A549 (cell line): ENCODE results near the gene MBP. TPM values are rescaled to one million over a fixed set of nuclear protein-coding genes. Genes with fewer than 3 reads are reported as not detected.

Source experiments
- ATAC-seq, 2 experiments: fragments of 200-7000 bp in 1 of 2; fragments of >200 bp in 1 of 2; cut with Nextera tagmentation in 1 of 2; cut with Tn5 transposase in 1 of 2; 3 replicates each; pipeline versions ENCODE4 v1.8.0 to v1.9.1; 2018 to 2020; ENCODE audit warnings: mild to moderate bottlenecking in 1 of 2, moderate library complexity in 1 of 2
- CTCF ChIA-PET: fragments of 300-600 bp; sonication (Branson Sonifier 250); formaldehyde crosslinking; extraction: SDS; loops from one replicate; lab custom pipeline; 2021; ENCODE audit warnings: antibody characterized with exemption, inconsistent platforms; lab: Yijun Ruan, JAX
- POLR2A ChIA-PET: fragments of 350-600 bp; formaldehyde crosslinking; extraction: SDS; loops from one replicate; lab custom pipeline; 2021; ENCODE audit warnings: antibody characterized with exemption, inconsistent platforms; lab: Yijun Ruan, JAX
- DNase-seq, 2 experiments: peaks; one replicate each; pipeline versions ENCODE4 v3.0.0 to v3.0.0-alpha.2; 2011 to 2016; ENCODE audit warnings: low read depth in 1 of 2, low spot score in 1 of 2
- FAIRE-seq: peaks from 2 replicates; lab custom pipeline; 2011; peaks lifted over from hg19 to GRCh38; lab: Jason Lieb, UNC
- H3K27ac ChIP-seq, 2 experiments: fragments of >200 bp; sonication (Bioruptor Twin); formaldehyde crosslinking; 3 replicates each; pipeline ENCODE4 v1.5.1; 2016 to 2017
- H3K4me1 ChIP-seq: fragments of >200 bp; sonication (Bioruptor Twin); formaldehyde crosslinking; 3 replicates; pipeline ENCODE4 v1.6.1; 2016
- H3K4me2 ChIP-seq: fragments of >200 bp; sonication (Bioruptor Twin); formaldehyde crosslinking; 3 replicates; pipeline ENCODE4 v1.6.1; 2016
- H3K4me3 ChIP-seq: fragments of >200 bp; sonication (Bioruptor Twin); formaldehyde crosslinking; 3 replicates; pipeline ENCODE4 v1.5.1; 2016
- H3K9me3 ChIP-seq: fragments of >200 bp; sonication (Bioruptor Twin); formaldehyde crosslinking; 3 replicates; pipeline ENCODE4 v1.6.1; 2016
- BHLHE40 ChIP-seq: IDR thresholded peaks from 2 replicates; pipeline ENCODE4 v1.6.1; 2012; ENCODE audit warnings: low read depth, low read length, inconsistent platforms
- CEBPB ChIP-seq, 2 experiments: fragments of >200 bp in 1 of 2; sonication (Bioruptor Twin) in 1 of 2; formaldehyde crosslinking in 1 of 2; IDR thresholded peaks; 2 replicates each; pipeline ENCODE4 v1.6.1; 2012 to 2016
- EHF ChIP-seq: fragments of 250-450 bp; sonication (Bioruptor Pico); IDR thresholded peaks from 2 replicates; pipeline ENCODE4 v1.5.0; 2020; ENCODE audit warnings: mild to moderate bottlenecking
- EHMT2 ChIP-seq: fragments of 200-600 bp; sonication (generic); IDR thresholded peaks from 2 replicates; pipeline ENCODE4 v1.6.1; 2016; ENCODE audit warnings: antibody characterized with exemption, low read depth, mild to moderate bottlenecking, moderate library complexity
- EP300 ChIP-seq, 2 experiments: fragments of >200 bp; sonication (Bioruptor Twin); formaldehyde crosslinking; IDR thresholded peaks; 2 replicates in 1 of 2; 3 replicates in 1 of 2; pipeline ENCODE4 v1.6.1; 2016 to 2017
- FOSL2 ChIP-seq, 2 experiments: fragments of 450-650 bp in 1 of 2; fragments of >200 bp in 1 of 2; sonication (Bioruptor Twin) in 1 of 2; formaldehyde crosslinking; IDR thresholded peaks; 2 replicates each; pipeline versions ENCODE4 v1.5.0 to v1.6.1; 2016 to 2020; ENCODE audit warnings: mild to moderate bottlenecking in 1 of 2, moderate library complexity in 1 of 2
- FOXS1 ChIP-seq: fragments of 250-450 bp; sonication (Bioruptor Pico); IDR thresholded peaks from 2 replicates; pipeline ENCODE4 v1.5.0; 2020; ENCODE audit warnings: mild to moderate bottlenecking, moderate library complexity
- GATA3 ChIP-seq: IDR thresholded peaks from 2 replicates; pipeline ENCODE4 v1.6.1; 2012; ENCODE audit warnings: borderline replicate concordance
- HDAC2 ChIP-seq: fragments of 200-600 bp; sonication (generic); IDR thresholded peaks from 2 replicates; pipeline ENCODE4 v1.6.1; 2016
- HOXA7 ChIP-seq: fragments of 250-450 bp; sonication (Bioruptor Pico); IDR thresholded peaks from 2 replicates; pipeline ENCODE4 v1.5.0; 2020; ENCODE audit warnings: mild to moderate bottlenecking, moderate library complexity
- HOXB5 ChIP-seq: fragments of 250-450 bp; sonication (Bioruptor Pico); IDR thresholded peaks from 2 replicates; pipeline ENCODE4 v1.5.0; 2020; ENCODE audit warnings: mild to moderate bottlenecking, moderate library complexity
- JUNB ChIP-seq: fragments of >200 bp; sonication (Bioruptor Twin); formaldehyde crosslinking; IDR thresholded peaks from 2 replicates; pipeline ENCODE4 v1.6.1; 2016
- MAZ ChIP-seq: fragments of 150-350 bp; IDR thresholded peaks from 2 replicates; pipeline ENCODE4 v1.6.1; 2014; ENCODE audit warnings: antibody characterized with exemption, low read depth, low read length, borderline replicate concordance
- POLR2A ChIP-seq: IDR thresholded peaks from 2 replicates; pipeline ENCODE4 v1.6.1; 2012; ENCODE audit warnings: mild to moderate bottlenecking, low read length
- POLR2AphosphoS2 ChIP-seq: conservative IDR thresholded peaks from 2 replicates; pipeline ENCODE4 v1.6.1; 2012; ENCODE audit warnings: low read length, improper control_type of control experiment, inconsistent platforms
- RAD21 ChIP-seq, 2 experiments: fragments of >200 bp in 1 of 2; sonication (Bioruptor Twin) in 1 of 2; formaldehyde crosslinking in 1 of 2; IDR thresholded peaks in 1 of 2; conservative IDR thresholded peaks in 1 of 2; 2 replicates in 1 of 2; 3 replicates in 1 of 2; pipeline ENCODE4 v1.6.1; 2012 to 2018; ENCODE audit warnings: inconsistent platforms in 1 of 2
- RCOR1 ChIP-seq: fragments of 150-350 bp; IDR thresholded peaks from 2 replicates; pipeline ENCODE4 v1.6.1; 2014; ENCODE audit warnings: antibody characterized with exemption, low read length, low read depth
- SMC3 ChIP-seq: fragments of >200 bp; sonication (Bioruptor Twin); formaldehyde crosslinking; IDR thresholded peaks from 3 replicates; pipeline ENCODE4 v1.6.1; 2018; ENCODE audit warnings: inconsistent platforms
- whole genome bisulfite sequencing: methylation state at CpG from one replicate; pipeline ENCODE4 v1.1.6; 2017; ENCODE audit errors: missing lambda C conversion rate; 5-methylcytosine and 5-hydroxymethylcytosine counted together
- polyA plus RNA-seq, 4 experiments: library from polyadenylated mRNA; depleted of rRNA in 3 of 4; stranded (reverse); fragments of >200 nt; fragmentation: RNase III in 1 of 4; extraction: RNeasy Plus Mini Kit Qiagen cat#74134 plus additional on column Dnase treatment in 1 of 4; gene quantifications; 2 replicates in 3 of 4; 3 replicates in 1 of 4; pipeline ENCODE4 v1.2.3, GENCODE V29; 2011 to 2017
- TF ChIP-seq, protein P1 (sequence below): IDR thresholded peaks from 2 replicates; pipeline ENCODE4 v1.6.1; 2012; ENCODE audit warnings: low read depth, borderline replicate concordance
- TF ChIP-seq, protein P2 (sequence below): fragments of 250-450 bp; sonication (Bioruptor Pico); IDR thresholded peaks from 2 replicates; pipeline ENCODE4 v1.5.0; 2020; ENCODE audit warnings: low read depth, mild to moderate bottlenecking, moderate library complexity
- TF ChIP-seq, protein P3 (sequence below): fragments of >200 bp; sonication (Bioruptor Twin); formaldehyde crosslinking; IDR thresholded peaks from 3 replicates; pipeline ENCODE4 v1.5.1; 2016
- TF ChIP-seq, protein P4 (sequence below): IDR thresholded peaks from 2 replicates; pipeline ENCODE4 v1.6.1; 2012
- TF ChIP-seq, protein P5 (sequence below): fragments of 200-600 bp; sonication (generic); IDR thresholded peaks from 2 replicates; pipeline ENCODE4 v1.6.1; 2016; ENCODE audit warnings: antibody characterized with exemption, mild to moderate bottlenecking, moderate library complexity
- TF ChIP-seq, protein P6 (sequence below): fragments of >200 bp; sonication (Bioruptor Twin); formaldehyde crosslinking; IDR thresholded peaks from 3 replicates; pipeline ENCODE4 v1.6.1; 2016

MBP gene
- polyA plus RNA-seq, 2 of the 4 experiments (the other 2 are of a cell fraction) = 8.6 to 33.1 TPM

DNA sequence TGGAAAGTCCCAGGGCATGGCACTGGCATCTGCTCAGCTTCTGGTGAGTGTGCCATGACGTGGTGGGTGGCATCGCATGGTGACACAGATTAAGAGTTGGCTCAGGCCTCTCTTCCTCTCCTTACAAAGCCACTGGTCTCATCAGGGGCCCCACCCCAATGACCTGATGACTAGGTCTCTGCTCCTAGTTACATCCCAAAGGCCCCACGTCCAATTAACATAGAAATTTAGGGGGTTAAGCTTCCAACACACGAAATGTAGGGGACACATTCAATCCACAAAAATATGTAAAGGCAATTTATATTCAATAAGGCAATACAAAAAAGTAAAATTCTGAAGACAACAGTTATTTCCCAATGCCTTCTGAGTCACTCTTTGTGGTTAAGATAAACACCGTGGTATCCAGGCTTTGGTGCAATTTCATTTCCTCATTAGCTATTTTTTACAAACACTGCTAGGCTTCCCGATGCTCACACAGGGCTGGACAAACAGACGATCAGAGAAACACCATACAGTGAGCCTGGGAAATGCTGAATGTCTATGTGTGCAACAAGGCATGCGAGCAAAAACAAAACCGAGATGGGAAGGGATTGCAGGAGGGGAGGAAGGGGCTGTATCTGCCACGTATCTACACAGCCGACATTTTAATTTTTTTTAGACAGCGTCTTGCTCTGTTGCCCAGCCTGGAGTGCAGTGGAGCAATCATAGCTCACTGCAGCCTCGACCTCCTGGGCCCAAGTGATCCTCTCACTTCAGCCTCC lies 67.2 kb downstream of the MBP start (continued):
- TF ChIP-seq, protein P1, sequence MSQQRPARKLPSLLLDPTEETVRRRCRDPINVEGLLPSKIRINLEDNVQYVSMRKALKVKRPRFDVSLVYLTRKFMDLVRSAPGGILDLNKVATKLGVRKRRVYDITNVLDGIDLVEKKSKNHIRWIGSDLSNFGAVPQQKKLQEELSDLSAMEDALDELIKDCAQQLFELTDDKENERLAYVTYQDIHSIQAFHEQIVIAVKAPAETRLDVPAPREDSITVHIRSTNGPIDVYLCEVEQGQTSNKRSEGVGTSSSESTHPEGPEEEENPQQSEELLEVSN = 0 out of 2 replicates have a peak, but pooled peaks have one; percentile 29
- peak; percentile 85 for TF ChIP-seq JUNB
- peak; percentile 32; the same call in 1 of the 2 replicates for TF ChIP-seq GATA3
- TF ChIP-seq, protein P2, sequence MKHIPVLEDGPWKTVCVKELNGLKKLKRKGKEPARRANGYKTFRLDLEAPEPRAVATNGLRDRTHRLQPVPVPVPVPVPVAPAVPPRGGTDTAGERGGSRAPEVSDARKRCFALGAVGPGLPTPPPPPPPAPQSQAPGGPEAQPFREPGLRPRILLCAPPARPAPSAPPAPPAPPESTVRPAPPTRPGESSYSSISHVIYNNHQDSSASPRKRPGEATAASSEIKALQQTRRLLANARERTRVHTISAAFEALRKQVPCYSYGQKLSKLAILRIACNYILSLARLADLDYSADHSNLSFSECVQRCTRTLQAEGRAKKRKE (CRISPR knock-in tag) = 0 out of 2 replicates have a peak, but pooled peaks have one; percentile 6
- TF ChIP-seq RCOR1 = no peak
- TF ChIP-seq FOXS1 (CRISPR knock-in tag) = peak; percentile 32; the same call in 1 of the 2 replicates
- TF ChIP-seq FOSL2 (IDR thresholded peaks at IDR 0.05) = peak; percentile 87; the same call in 1 of the 2 replicates
- TF ChIP-seq FOSL2 (CRISPR knock-in tag; IDR thresholded peaks at IDR 0.05) = peak; percentile 95
- no peak for TF ChIP-seq HOXB5 (CRISPR knock-in tag)

DNA sequence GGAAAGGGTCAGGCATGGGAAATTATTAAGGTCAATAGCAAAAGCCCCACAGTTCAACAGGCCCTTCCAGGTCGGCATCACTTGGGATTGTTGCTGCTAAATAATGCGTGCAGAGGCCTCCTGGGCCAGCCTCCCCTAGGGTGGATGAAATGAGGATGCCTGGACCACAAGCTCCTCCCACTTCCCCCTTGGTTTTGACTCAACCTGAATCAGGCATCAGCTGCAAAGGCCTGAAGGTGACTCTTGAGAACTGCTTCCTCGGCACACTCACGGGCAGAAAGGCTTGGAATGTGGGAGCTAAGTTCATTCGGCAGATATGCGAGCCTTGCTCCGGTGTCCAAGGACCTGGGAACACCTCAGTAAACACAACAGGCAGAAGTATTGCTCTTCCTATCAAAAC lies 69.3 kb downstream of the MBP start:
- Histone ChIP-seq H3K9me3 (peaks cover 7% of the 10 kb centered on the region; the same call in 2 of the 3 replicates), H3K4me3 (no peak overlapping the region), H3K27ac (peak overlapping the region; percentile 10 to 70; a peak in 4 of 6 replicates), H3K4me1 (peaks cover 51% of the 10 kb centered on the region), H3K4me2 (no peak overlapping the region)
- DNase-seq (no peak), FAIRE-seq (no peak), ATAC-seq (no peak)
- POLR2A ChIA-PET = no interaction called here
- 94% methylated on average over 7 of the region's 7 CpGs for WGBS
- CTCF ChIA-PET = interaction anchor here (0.9 to 1.1 kb wide), 2 partner anchors 42 to 149 kb away, joined by 3 read pairs; no protein-coding TSS in a partner anchor
- TF ChIP-seq POLR2A (no peak), FOSL2 (IDR thresholded peaks at IDR 0.05) (no peak), FOSL2 (CRISPR knock-in tag; IDR thresholded peaks at IDR 0.05) (no peak), HDAC2 (no peak), MAZ (no peak), CEBPB (IDR thresholded peaks at IDR 0.05) (no peak), RAD21 (conservative IDR thresholded peaks at IDR 0.05 in 1 of 2, IDR thresholded peaks at IDR 0.05 in 1 of 2) (no peak), POLR2AphosphoS2 (no peak), RCOR1 (no peak), EHMT2 (no peak), HOXA7 (CRISPR knock-in tag) (no peak), EP300 (IDR thresholded peaks at IDR 0.05) (no peak), EHF (no peak), BHLHE40 (no peak), SMC3 (no peak)
- TF ChIP-seq, protein P3, sequence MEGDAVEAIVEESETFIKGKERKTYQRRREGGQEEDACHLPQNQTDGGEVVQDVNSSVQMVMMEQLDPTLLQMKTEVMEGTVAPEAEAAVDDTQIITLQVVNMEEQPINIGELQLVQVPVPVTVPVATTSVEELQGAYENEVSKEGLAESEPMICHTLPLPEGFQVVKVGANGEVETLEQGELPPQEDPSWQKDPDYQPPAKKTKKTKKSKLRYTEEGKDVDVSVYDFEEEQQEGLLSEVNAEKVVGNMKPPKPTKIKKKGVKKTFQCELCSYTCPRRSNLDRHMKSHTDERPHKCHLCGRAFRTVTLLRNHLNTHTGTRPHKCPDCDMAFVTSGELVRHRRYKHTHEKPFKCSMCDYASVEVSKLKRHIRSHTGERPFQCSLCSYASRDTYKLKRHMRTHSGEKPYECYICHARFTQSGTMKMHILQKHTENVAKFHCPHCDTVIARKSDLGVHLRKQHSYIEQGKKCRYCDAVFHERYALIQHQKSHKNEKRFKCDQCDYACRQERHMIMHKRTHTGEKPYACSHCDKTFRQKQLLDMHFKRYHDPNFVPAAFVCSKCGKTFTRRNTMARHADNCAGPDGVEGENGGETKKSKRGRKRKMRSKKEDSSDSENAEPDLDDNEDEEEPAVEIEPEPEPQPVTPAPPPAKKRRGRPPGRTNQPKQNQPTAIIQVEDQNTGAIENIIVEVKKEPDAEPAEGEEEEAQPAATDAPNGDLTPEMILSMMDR = no peak
- TF ChIP-seq, protein P4, sequence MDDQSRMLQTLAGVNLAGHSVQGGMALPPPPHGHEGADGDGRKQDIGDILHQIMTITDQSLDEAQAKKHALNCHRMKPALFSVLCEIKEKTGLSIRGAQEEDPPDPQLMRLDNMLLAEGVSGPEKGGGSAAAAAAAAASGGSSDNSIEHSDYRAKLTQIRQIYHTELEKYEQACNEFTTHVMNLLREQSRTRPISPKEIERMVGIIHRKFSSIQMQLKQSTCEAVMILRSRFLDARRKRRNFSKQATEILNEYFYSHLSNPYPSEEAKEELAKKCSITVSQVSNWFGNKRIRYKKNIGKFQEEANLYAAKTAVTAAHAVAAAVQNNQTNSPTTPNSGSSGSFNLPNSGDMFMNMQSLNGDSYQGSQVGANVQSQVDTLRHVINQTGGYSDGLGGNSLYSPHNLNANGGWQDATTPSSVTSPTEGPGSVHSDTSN = no peak
- TF ChIP-seq, protein P5, sequence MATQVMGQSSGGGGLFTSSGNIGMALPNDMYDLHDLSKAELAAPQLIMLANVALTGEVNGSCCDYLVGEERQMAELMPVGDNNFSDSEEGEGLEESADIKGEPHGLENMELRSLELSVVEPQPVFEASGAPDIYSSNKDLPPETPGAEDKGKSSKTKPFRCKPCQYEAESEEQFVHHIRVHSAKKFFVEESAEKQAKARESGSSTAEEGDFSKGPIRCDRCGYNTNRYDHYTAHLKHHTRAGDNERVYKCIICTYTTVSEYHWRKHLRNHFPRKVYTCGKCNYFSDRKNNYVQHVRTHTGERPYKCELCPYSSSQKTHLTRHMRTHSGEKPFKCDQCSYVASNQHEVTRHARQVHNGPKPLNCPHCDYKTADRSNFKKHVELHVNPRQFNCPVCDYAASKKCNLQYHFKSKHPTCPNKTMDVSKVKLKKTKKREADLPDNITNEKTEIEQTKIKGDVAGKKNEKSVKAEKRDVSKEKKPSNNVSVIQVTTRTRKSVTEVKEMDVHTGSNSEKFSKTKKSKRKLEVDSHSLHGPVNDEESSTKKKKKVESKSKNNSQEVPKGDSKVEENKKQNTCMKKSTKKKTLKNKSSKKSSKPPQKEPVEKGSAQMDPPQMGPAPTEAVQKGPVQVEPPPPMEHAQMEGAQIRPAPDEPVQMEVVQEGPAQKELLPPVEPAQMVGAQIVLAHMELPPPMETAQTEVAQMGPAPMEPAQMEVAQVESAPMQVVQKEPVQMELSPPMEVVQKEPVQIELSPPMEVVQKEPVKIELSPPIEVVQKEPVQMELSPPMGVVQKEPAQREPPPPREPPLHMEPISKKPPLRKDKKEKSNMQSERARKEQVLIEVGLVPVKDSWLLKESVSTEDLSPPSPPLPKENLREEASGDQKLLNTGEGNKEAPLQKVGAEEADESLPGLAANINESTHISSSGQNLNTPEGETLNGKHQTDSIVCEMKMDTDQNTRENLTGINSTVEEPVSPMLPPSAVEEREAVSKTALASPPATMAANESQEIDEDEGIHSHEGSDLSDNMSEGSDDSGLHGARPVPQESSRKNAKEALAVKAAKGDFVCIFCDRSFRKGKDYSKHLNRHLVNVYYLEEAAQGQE = no peak
- TF ChIP-seq, protein P6, sequence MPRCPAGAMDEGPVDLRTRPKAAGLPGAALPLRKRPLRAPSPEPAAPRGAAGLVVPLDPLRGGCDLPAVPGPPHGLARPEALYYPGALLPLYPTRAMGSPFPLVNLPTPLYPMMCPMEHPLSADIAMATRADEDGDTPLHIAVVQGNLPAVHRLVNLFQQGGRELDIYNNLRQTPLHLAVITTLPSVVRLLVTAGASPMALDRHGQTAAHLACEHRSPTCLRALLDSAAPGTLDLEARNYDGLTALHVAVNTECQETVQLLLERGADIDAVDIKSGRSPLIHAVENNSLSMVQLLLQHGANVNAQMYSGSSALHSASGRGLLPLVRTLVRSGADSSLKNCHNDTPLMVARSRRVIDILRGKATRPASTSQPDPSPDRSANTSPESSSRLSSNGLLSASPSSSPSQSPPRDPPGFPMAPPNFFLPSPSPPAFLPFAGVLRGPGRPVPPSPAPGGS = no peak
- TF ChIP-seq, protein P1 = no peak
